B cell (primary cell): Measurements from ENCODE around the gene UNC5B. TPM values are rescaled to one million over a fixed set of nuclear protein-coding genes. Genes with fewer than 3 reads are reported as not detected.

Source experiments
- ATAC-seq: fragments of 200-7000 bp; cut with Tn5 transposase; one replicate; pipeline ENCODE4 v1.10.0; 2021; ENCODE audit warnings: low read depth, mild to moderate bottlenecking, moderate number of reproducible peaks, moderate library complexity
- CTCF ChIA-PET: fragments of 350-600 bp; sonication (Branson Sonifier 250); formaldehyde crosslinking; loops from one replicate; lab custom pipeline; 2021; ENCODE audit warnings: antibody characterized with exemption, inconsistent platforms; lab: Charles Lee
- POLR2A ChIA-PET: fragments of 350-600 bp; sonication (Branson Sonifier 250); formaldehyde crosslinking; loops from one replicate; lab custom pipeline; 2021; ENCODE audit warnings: antibody characterized with exemption; lab: Charles Lee
- DNase-seq: peaks from one replicate; pipeline ENCODE4 v3.0.0; 2013
- H2AFZ ChIP-seq: 2 replicates; pipeline ENCODE4 v1.6.1; 2012; ENCODE audit warnings: mild to moderate bottlenecking, low read depth, low read length; ENCODE audit not compliant: insufficient read depth, poor library complexity, severe bottlenecking
- H3K27ac ChIP-seq, 2 donors: 1 replicate in 1 of 2; 2 replicates in 1 of 2; pipeline ENCODE4 v1.5.1; 2012 to 2013; ENCODE audit warnings: low read length in 2 of 2, mild to moderate bottlenecking in 2 of 2, moderate library complexity in 1 of 2
- H3K27me3 ChIP-seq, 4 experiments: fragments of 200-600 bp in 1 of 4; sonication (generic) in 1 of 4; replicated peaks in 1 of 4; 1 replicate in 2 of 4; 2 replicates in 2 of 4; pipeline versions ENCODE4 v1.6.1 to v1.7.0; 2013 to 2016; ENCODE audit warnings: low read length in 3 of 4, mild to moderate bottlenecking in 2 of 4, mixed read lengths in 1 of 4, moderate library complexity in 1 of 4; ENCODE audit not compliant: insufficient read depth in 4 of 4, control insufficient read depth in 3 of 4; ENCODE audit errors: control extremely low read depth in 1 of 4
- H3K36me3 ChIP-seq, 2 experiments: replicated peaks in 1 of 2; 1 replicate in 1 of 2; 2 replicates in 1 of 2; pipeline versions ENCODE4 v1.6.1 to v1.7.1; 2013; ENCODE audit warnings: low read length in 1 of 2; ENCODE audit not compliant: insufficient read depth in 2 of 2, control insufficient read depth in 1 of 2; ENCODE audit errors: control extremely low read depth in 1 of 2, extremely low read depth in 1 of 2
- H3K4me1 ChIP-seq, 2 donors: fragments of 200-600 bp in 1 of 2; sonication (generic) in 1 of 2; 1 replicate in 1 of 2; 2 replicates in 1 of 2; pipeline versions ENCODE4 v1.5.1 to v1.6.1; 2013 to 2017; ENCODE audit warnings: low read length in 2 of 2; ENCODE audit not compliant: control insufficient read depth in 2 of 2, insufficient read depth in 2 of 2
- H3K4me2 ChIP-seq: replicated peaks from 2 replicates; pipeline ENCODE3; 2012; ENCODE audit warnings: mild to moderate bottlenecking, low read depth, low read length; ENCODE audit not compliant: poor library complexity, severe bottlenecking
- H3K4me3 ChIP-seq, 5 experiments: fragments of 200-600 bp in 1 of 5; sonication (generic) in 1 of 5; 1 replicate in 3 of 5; 2 replicates in 2 of 5; pipeline versions ENCODE4 v1.5.1 to v1.7.0; 2011 to 2016; ENCODE audit warnings: low read length in 4 of 5, mild to moderate bottlenecking in 4 of 5, low read depth in 2 of 5, control low read depth in 1 of 5, moderate library complexity in 1 of 5; ENCODE audit not compliant: insufficient read depth in 1 of 5; ENCODE audit errors: control extremely low read depth in 1 of 5, extremely low read depth in 1 of 5
- H3K79me2 ChIP-seq: fragments of 200-600 bp; sonication (generic); one replicate; pipeline ENCODE4 v1.6.0; 2016; ENCODE audit warnings: low read length; ENCODE audit not compliant: control insufficient read depth, insufficient read depth
- H3K9ac ChIP-seq: fragments of 200-600 bp; sonication (generic); 2 replicates; pipeline ENCODE4 v1.6.1; 2017; ENCODE audit warnings: mild to moderate bottlenecking, low read length, moderate library complexity
- H3K9me3 ChIP-seq, 3 donors: one replicate each; pipeline versions ENCODE4 v1.6.1 to v1.7.1; 2013; ENCODE audit warnings: low read length in 2 of 3; ENCODE audit not compliant: control insufficient read depth in 2 of 3, insufficient read depth in 1 of 3; ENCODE audit errors: control extremely low read depth in 1 of 3
- H4K20me1 ChIP-seq: 2 replicates; pipeline ENCODE4 v1.6.0; 2012; ENCODE audit warnings: mild to moderate bottlenecking, low read length; ENCODE audit not compliant: insufficient read depth, control insufficient read depth, poor library complexity, severe bottlenecking
- H3K27ac Mint-ChIP-seq: one replicate; pipeline ENCODE4 v1.8.0; 2021; ENCODE audit warnings: mixed read lengths
- H3K27me3 Mint-ChIP-seq: one replicate; pipeline ENCODE4 v1.8.0; 2021; ENCODE audit warnings: mixed read lengths
- H3K4me1 Mint-ChIP-seq: one replicate; pipeline ENCODE4 v1.8.0; 2021; ENCODE audit warnings: mixed read lengths
- H3K4me3 Mint-ChIP-seq: one replicate; pipeline ENCODE4 v1.8.0; 2021; ENCODE audit warnings: mixed read lengths
- H3K9me3 Mint-ChIP-seq: one replicate; pipeline ENCODE4 v1.8.0; 2022; ENCODE audit warnings: mixed read lengths; ENCODE audit not compliant: insufficient read depth
- CTCF ChIP-seq: fragments of 200-600 bp; IDR thresholded peaks from one replicate; pipeline ENCODE4 v1.8.0; 2022; ENCODE audit warnings: antibody characterized with exemption, mild to moderate bottlenecking
- EZH2 ChIP-seq: IDR thresholded peaks from 2 replicates; pipeline ENCODE4 v1.6.1; 2012; ENCODE audit warnings: borderline replicate concordance, low read depth, mild to moderate bottlenecking, moderate library complexity, low read length; ENCODE audit not compliant: insufficient read depth, poor library complexity, severe bottlenecking
- WGBS: methylation state at CpG from one replicate; pipeline ENCODE4 v1.1.5; 2013; ENCODE audit warnings: missing lambda C conversion rate; ENCODE audit not compliant: insufficient coverage; 5-methylcytosine and 5-hydroxymethylcytosine counted together
- intact Hi-C: fragments of 100-400 bp; cut with micrococcal nuclease; formaldehyde crosslinking; loops from one replicate; pipeline ENCODE4 v1.10.0; 2022
- polyA plus RNA-seq: library from polyadenylated mRNA; depleted of rRNA; stranded (reverse); fragments of >200 nt; gene quantifications from 2 replicates; pipeline ENCODE4 v1.2.3, GENCODE V29; 2012
- total RNA-seq, 2 donors: library from RNA; stranded (reverse); fragments of 120-200 nt in 1 of 2; gene quantifications; 1 replicate in 1 of 2; 2 replicates in 1 of 2; pipeline versions ENCODE4 v1.2.3 to v1.2.4, GENCODE V29; 2013 to 2022

The UNC5B gene
- total and polyA plus RNA-seq, 2 donors (not counting 1 experiment from before 2014, with no cell fraction given): not detected

GRCh38 chr10:71316056-71316785 lies 103.9 kb downstream of the UNC5B start:
- H3K4me1 ChIP-seq: peaks cover 8 to 20% of the 10 kb centered on the region in 2 donors
- H3K4me1 Mint-ChIP-seq: peaks cover 18% of the 10 kb centered on the region
- H3K9me3 ChIP-seq: no peaks in the 10 kb centered on the region
- H3K4me2 ChIP-seq: no peak overlapping the region
- H3K9me3 Mint-ChIP-seq: no peaks in the 10 kb centered on the region
- H3K27me3 Mint-ChIP-seq: peaks cover 11% of the 10 kb centered on the region
- no peak overlapping the region for H3K4me3 Mint-ChIP-seq
- no peak overlapping the region for H3K9ac ChIP-seq
- WGBS: 20% methylated on average over 1 of the region's 3 CpGs
- H3K36me3 ChIP-seq: no peaks in the 10 kb centered on the region
- no peak for ATAC-seq
- no peaks in the 10 kb centered on the region for H3K79me2 ChIP-seq
- TF ChIP-seq CTCF: no peak
- TF ChIP-seq EZH2: no peak
- no peak overlapping the region for H2AFZ ChIP-seq
- POLR2A ChIA-PET: no interaction called here
- no peak for DNase-seq
- H3K27ac ChIP-seq: no peak overlapping the region
- H3K4me3 ChIP-seq: no peak overlapping the region
- intact Hi-C loops: no loop called here
- H4K20me1 ChIP-seq: no peaks in the 10 kb centered on the region
- H3K27ac Mint-ChIP-seq: no peak overlapping the region
- peaks cover 0 to 4% (median 0%) of the 10 kb centered on the region in 4 experiments for H3K27me3 ChIP-seq
- CTCF ChIA-PET: interaction anchor here (0.8 to 11.1 kb wide), 23 partner anchors 8 to 580 kb away, joined by 3 to 186 read pairs (median 5); partner anchors contain the start of genes CDH23 and VSIR

- no peaks in the 10 kb centered on the region for H3K9me3 ChIP-seq
- H3K4me3 ChIP-seq: no peak overlapping the region
- Mint-ChIP-seq H3K27me3 (peaks cover 9% of the 10 kb centered on the region), H3K27ac (no peak overlapping the region), H3K9me3 (no peaks in the 10 kb centered on the region), H3K4me1 (peaks cover 18% of the 10 kb centered on the region), H3K4me3 (no peak overlapping the region)
- no peak overlapping the region for H3K9ac ChIP-seq
- H4K20me1 ChIP-seq: no peaks in the 10 kb centered on the region
- WGBS: 47% methylated on average over 6 of the region's 6 CpGs
- no peaks in the 10 kb centered on the region for H3K36me3 ChIP-seq
- no peak for ATAC-seq
- peaks cover 8 to 20% of the 10 kb centered on the region in 2 donors for H3K4me1 ChIP-seq
- POLR2A ChIA-PET: no interaction called here
- no peak for TF ChIP-seq EZH2
- TF ChIP-seq CTCF: no peak
- no peak overlapping the region for H3K27ac ChIP-seq
- H3K27me3 ChIP-seq: peaks cover 0 to 4% (median 0%) of the 10 kb centered on the region in 4 experiments
- DNase-seq: no peak
- no peak overlapping the region for H2AFZ ChIP-seq
- intact Hi-C loops: no loop called here
- no peak overlapping the region for H3K4me2 ChIP-seq
- no peaks in the 10 kb centered on the region for H3K79me2 ChIP-seq
- CTCF ChIA-PET: interaction anchor here (0.8 to 11.1 kb wide), 16 partner anchors 14 to 580 kb away, joined by 3 to 186 read pairs (median 5); partner anchors contain the start of gene VSIR
Measured at GRCh38 chr10:71316786-71317160, 104.4 kb downstream of the UNC5B start.
